A673 (cell line): ENCODE data around the gene NDP.

ENCODE experiments used
- EZH2 ChIP-seq: fragments of 200-600 bp; sonication (generic); IDR thresholded peaks from 2 replicates; pipeline ENCODE4 v1.6.1; 2017; ENCODE audit warnings: borderline replicate concordance, low read depth, mild to moderate bottlenecking, mixed read lengths, antibody characterized with exemption, low read length; ENCODE audit not compliant: poor library complexity, severe bottlenecking
- TF ChIP-seq, protein P1 (sequence below): fragments of 300-800, 200-600 bp; sonication (generic); conservative IDR thresholded peaks from 2 replicates; pipeline ENCODE4 v1.5.1; 2017; ENCODE audit warnings: low read depth, mild to moderate bottlenecking, antibody characterized with exemption, low read length, moderate library complexity, mixed read lengths

DNA sequence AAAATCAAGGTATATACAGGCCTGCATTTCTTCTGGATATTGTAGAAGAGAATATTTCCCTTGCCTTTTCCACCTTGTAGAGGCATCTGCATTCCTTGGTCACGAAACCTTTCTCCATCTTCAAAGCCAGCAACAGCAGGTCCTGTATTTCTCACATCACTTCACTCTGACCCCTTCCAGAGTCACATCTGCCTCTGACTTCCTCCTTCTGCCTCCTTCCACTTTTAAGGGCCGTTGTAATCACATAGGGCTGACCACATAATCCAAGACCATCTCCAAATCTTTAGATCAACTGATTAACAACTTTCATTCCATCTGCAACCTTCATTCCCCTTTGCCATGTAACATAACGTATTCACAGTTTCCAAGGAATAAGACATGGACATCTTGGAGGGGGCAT is 38.3 kb upstream of the NDP start:
- TF ChIP-seq EZH2, result no peak
- TF ChIP-seq, protein P1, sequence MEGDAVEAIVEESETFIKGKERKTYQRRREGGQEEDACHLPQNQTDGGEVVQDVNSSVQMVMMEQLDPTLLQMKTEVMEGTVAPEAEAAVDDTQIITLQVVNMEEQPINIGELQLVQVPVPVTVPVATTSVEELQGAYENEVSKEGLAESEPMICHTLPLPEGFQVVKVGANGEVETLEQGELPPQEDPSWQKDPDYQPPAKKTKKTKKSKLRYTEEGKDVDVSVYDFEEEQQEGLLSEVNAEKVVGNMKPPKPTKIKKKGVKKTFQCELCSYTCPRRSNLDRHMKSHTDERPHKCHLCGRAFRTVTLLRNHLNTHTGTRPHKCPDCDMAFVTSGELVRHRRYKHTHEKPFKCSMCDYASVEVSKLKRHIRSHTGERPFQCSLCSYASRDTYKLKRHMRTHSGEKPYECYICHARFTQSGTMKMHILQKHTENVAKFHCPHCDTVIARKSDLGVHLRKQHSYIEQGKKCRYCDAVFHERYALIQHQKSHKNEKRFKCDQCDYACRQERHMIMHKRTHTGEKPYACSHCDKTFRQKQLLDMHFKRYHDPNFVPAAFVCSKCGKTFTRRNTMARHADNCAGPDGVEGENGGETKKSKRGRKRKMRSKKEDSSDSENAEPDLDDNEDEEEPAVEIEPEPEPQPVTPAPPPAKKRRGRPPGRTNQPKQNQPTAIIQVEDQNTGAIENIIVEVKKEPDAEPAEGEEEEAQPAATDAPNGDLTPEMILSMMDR, result no peak
